Trophoblast cell (in vitro differentiated cells and primary cell): Measurements from ENCODE around the gene C17orf113.

Source experiments
- DNase-seq, 2 donors: peaks; one replicate each; pipeline ENCODE4 v3.0.0-alpha.2; 2016
- H2AFZ ChIP-seq: 2 replicates; pipeline ENCODE4 v1.6.1; 2013; ENCODE audit warnings: low read length, moderate library complexity, mild to moderate bottlenecking; ENCODE audit not compliant: insufficient read depth, poor library complexity
- H2AK5ac ChIP-seq: 2 replicates; pipeline ENCODE4 v1.6.1; 2013; ENCODE audit warnings: mild to moderate bottlenecking, low read length
- H2BK120ac ChIP-seq: 2 replicates; pipeline ENCODE4 v1.6.1; 2013; ENCODE audit warnings: low read length, mild to moderate bottlenecking, moderate library complexity; ENCODE audit not compliant: insufficient read depth, poor library complexity
- H2BK12ac ChIP-seq: 2 replicates; pipeline ENCODE4 v1.6.1; 2013; ENCODE audit warnings: mild to moderate bottlenecking, low read length, moderate library complexity
- H2BK5ac ChIP-seq: 2 replicates; pipeline ENCODE4 v1.6.1; 2013; ENCODE audit warnings: low read length, low read depth, moderate library complexity, mild to moderate bottlenecking; ENCODE audit not compliant: poor library complexity
- H3K14ac ChIP-seq: 2 replicates; pipeline ENCODE4 v1.6.1; 2013; ENCODE audit warnings: mild to moderate bottlenecking, low read length
- H3K18ac ChIP-seq: 2 replicates; pipeline ENCODE4 v1.6.1; 2013; ENCODE audit warnings: mild to moderate bottlenecking, low read length
- H3K23ac ChIP-seq: 2 replicates; pipeline ENCODE4 v1.6.1; 2013; ENCODE audit warnings: low read length
- H3K27ac ChIP-seq: 2 replicates; pipeline ENCODE4 v1.5.1; 2013; ENCODE audit warnings: low read depth, mild to moderate bottlenecking, inconsistent platforms, low read length, moderate library complexity
- H3K27me3 ChIP-seq: 2 replicates; pipeline ENCODE4 v1.6.1; 2013; ENCODE audit warnings: inconsistent platforms, mild to moderate bottlenecking, low read length, moderate library complexity; ENCODE audit not compliant: insufficient read depth
- H3K36me3 ChIP-seq, 2 experiments: 1 replicate in 1 of 2; 2 replicates in 1 of 2; pipeline ENCODE4 v1.6.1; 2013; ENCODE audit warnings: low read length in 2 of 2, mild to moderate bottlenecking in 2 of 2, moderate library complexity in 1 of 2; ENCODE audit not compliant: insufficient read depth in 2 of 2, control insufficient read depth in 1 of 2
- H3K4ac ChIP-seq: 2 replicates; pipeline ENCODE4 v1.6.1; 2013; ENCODE audit warnings: low read depth, mild to moderate bottlenecking, low read length, moderate library complexity
- H3K4me1 ChIP-seq, 2 experiments: 1 replicate in 1 of 2; 2 replicates in 1 of 2; pipeline ENCODE4 v1.6.1; 2013; ENCODE audit warnings: low read length in 2 of 2, mild to moderate bottlenecking in 2 of 2, moderate library complexity in 1 of 2; ENCODE audit not compliant: insufficient read depth in 2 of 2, control insufficient read depth in 1 of 2
- H3K4me2 ChIP-seq: 2 replicates; pipeline ENCODE4 v1.6.1; 2013; ENCODE audit warnings: inconsistent platforms, mild to moderate bottlenecking, low read length, moderate library complexity
- H3K4me3 ChIP-seq: 2 replicates; pipeline ENCODE4 v1.5.1; 2013; ENCODE audit warnings: mild to moderate bottlenecking, low read depth, low read length, inconsistent platforms
- H3K79me1 ChIP-seq: one replicate; pipeline ENCODE4 v1.6.1; 2013; ENCODE audit warnings: low read length
- H3K79me2 ChIP-seq: 2 replicates; pipeline ENCODE4 v1.6.1; 2013; ENCODE audit warnings: low read length, mild to moderate bottlenecking; ENCODE audit not compliant: control insufficient read depth, insufficient read depth, poor library complexity
- H3K9ac ChIP-seq: 2 replicates; pipeline ENCODE4 v1.6.1; 2013; ENCODE audit warnings: mild to moderate bottlenecking, low read length
- H3K9me3 ChIP-seq: 2 replicates; pipeline ENCODE4 v1.6.1; 2013; ENCODE audit warnings: low read depth, mild to moderate bottlenecking, control low read depth, inconsistent platforms, low read length; ENCODE audit not compliant: insufficient read depth
- H4K12ac ChIP-seq: 2 replicates; pipeline ENCODE4 v1.6.1; 2013; ENCODE audit warnings: low read depth, mild to moderate bottlenecking, low read length, moderate library complexity
- H4K8ac ChIP-seq: 2 replicates; pipeline ENCODE4 v1.6.1; 2013; ENCODE audit warnings: low read depth, mild to moderate bottlenecking, low read length, moderate library complexity
- H4K91ac ChIP-seq: one replicate; pipeline ENCODE4 v1.6.1; 2013; ENCODE audit warnings: low read depth, mild to moderate bottlenecking, low read length, moderate library complexity
- WGBS: extraction: QIAGEN DNeasy Blood & Tissue Kit; methylation state at CpG from one replicate; pipeline ENCODE4 v1.1.7; 2013; ENCODE audit warnings: missing lambda C conversion rate; ENCODE audit not compliant: insufficient read length, insufficient coverage; ENCODE audit errors: extremely low coverage; 5-methylcytosine and 5-hydroxymethylcytosine counted together

C17orf113 gene

DNA sequence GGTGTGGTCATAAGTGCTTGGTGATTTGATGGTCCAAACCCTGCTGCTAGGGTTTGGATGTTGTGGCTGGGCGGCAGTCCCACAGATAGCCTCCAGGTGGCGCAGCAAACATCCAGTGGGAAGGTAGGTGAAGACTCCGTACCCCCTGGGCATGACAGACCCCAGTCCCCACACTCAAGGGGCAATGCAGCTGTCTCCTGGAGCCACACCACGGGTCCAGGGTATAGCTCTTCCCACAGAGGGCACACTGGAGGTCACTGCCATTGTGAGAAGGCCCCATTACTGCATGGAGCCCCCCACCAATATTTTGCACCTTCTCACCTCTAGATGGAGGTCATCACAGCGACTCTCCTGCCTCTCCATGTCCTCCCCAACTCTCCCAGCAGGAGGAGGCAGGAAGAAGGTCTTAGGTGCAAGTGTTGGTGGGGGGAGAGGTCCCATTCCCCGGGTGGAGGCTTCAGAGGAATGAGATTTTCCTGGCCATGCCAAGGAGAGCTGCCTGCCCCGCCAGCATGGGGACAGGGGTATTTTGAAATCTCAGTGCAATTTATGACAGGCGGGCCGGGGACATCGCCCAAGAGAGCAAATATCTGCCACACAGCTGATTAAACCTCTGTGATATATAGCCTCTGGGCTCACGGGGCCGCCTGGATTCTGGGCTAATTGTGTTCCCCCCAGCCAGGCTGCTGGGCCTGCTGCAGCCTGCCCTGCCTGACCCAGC, 17.1 kb upstream of the C17orf113 start:
- Histone ChIP-seq H3K27ac (no peak overlapping the region), H2BK12ac (no peak overlapping the region), H4K8ac (no peak overlapping the region), H3K9ac (no peak overlapping the region), H2AFZ (no peak overlapping the region), H3K4ac (no peak overlapping the region), H2AK5ac (no peak overlapping the region), H3K4me3 (no peak overlapping the region), H3K36me3 (no peaks in the 10 kb centered on the region), H3K9me3 (no peaks in the 10 kb centered on the region), H3K18ac (no peak overlapping the region), H3K14ac (no peak overlapping the region), H4K91ac (no peak overlapping the region), H4K12ac (no peak overlapping the region), H3K4me2 (no peak overlapping the region), H2BK120ac (no peak overlapping the region), H3K27me3 (peaks cover 12% of the 10 kb centered on the region), H3K4me1 (no peaks in the 10 kb centered on the region), H3K79me2 (no peaks in the 10 kb centered on the region), H3K79me1 (no peaks in the 10 kb centered on the region), H2BK5ac (no peak overlapping the region), H3K23ac (no peak overlapping the region)
- WGBS, result no CpG with 5 or more reads among the region's 12 CpGs
- DNase-seq, result peak; percentile 50 to 82

DNA sequence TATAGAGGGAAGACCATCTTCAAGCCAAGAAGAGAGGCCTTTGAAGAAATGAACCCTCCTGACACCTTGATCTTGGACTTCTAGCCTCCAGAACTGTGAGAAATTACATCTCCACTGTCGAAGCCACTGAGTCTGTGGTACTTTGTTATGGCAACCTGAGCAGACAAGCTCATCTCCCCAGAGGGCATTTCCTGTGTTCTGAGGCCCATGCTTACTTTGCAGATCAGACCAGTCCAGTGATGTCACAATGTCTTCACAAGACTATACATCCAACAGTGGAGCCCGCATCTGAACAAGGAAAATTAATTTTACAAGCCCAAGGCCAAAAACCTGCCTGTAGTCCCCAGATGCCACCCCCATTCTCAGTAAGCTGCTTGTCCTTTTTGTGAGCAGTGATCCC, 14.8 kb upstream of the C17orf113 start:
- Histone ChIP-seq H3K9me3 (peaks cover 1% of the 10 kb centered on the region), H2BK5ac (no peak overlapping the region), H3K27ac (no peak overlapping the region), H3K4me1 (no peaks in the 10 kb centered on the region), H3K18ac (no peak overlapping the region), H3K27me3 (no peaks in the 10 kb centered on the region), H2BK12ac (no peak overlapping the region), H2BK120ac (no peak overlapping the region), H2AK5ac (no peak overlapping the region), H3K4me3 (no peak overlapping the region), H3K79me2 (no peaks in the 10 kb centered on the region), H3K14ac (no peak overlapping the region), H4K12ac (no peak overlapping the region), H3K4me2 (no peak overlapping the region), H3K23ac (no peak overlapping the region), H3K9ac (no peak overlapping the region), H4K91ac (no peak overlapping the region), H3K36me3 (no peaks in the 10 kb centered on the region), H3K79me1 (no peaks in the 10 kb centered on the region), H2AFZ (no peak overlapping the region), H3K4ac (no peak overlapping the region), H4K8ac (no peak overlapping the region)
- no CpG with 5 or more reads among the region's 2 CpGs for WGBS
- peak in 1 of 2 donors; percentile 52 for DNase-seq

DNA sequence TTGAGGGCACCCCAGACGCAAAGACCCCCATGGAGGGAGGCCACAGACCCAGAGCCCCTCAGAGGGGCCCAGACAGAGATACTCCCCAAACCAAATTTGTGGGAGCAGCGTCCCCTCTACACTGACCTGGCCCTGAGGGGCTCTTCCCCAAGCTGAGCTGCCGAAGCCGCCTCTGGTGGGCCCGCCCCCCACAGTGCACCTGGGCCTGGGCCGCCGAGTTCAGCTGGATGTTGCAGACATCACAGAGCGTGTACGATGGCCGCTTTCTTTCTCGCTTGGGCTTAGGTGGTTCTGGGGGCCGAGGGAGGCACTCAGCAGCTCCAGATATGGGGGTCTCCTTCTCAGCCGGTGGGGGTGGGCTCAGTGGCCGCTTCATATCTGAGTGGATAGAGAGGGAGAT, 12.3 kb upstream of the C17orf113 start:
- Histone ChIP-seq H3K18ac (no peak overlapping the region), H2BK120ac (no peak overlapping the region), H2BK12ac (no peak overlapping the region), H3K23ac (no peak overlapping the region), H4K8ac (no peak overlapping the region), H3K27me3 (no peaks in the 10 kb centered on the region), H3K79me2 (no peaks in the 10 kb centered on the region), H3K36me3 (no peaks in the 10 kb centered on the region), H3K4ac (no peak overlapping the region), H3K4me1 (no peaks in the 10 kb centered on the region), H3K9ac (no peak overlapping the region), H3K4me2 (no peak overlapping the region), H3K14ac (no peak overlapping the region), H4K12ac (no peak overlapping the region), H3K79me1 (no peaks in the 10 kb centered on the region), H4K91ac (no peak overlapping the region), H3K27ac (no peak overlapping the region), H3K9me3 (peaks cover 5% of the 10 kb centered on the region), H3K4me3 (no peak overlapping the region), H2AK5ac (no peak overlapping the region), H2AFZ (no peak overlapping the region), H2BK5ac (no peak overlapping the region)
- no CpG with 5 or more reads among the region's 14 CpGs for WGBS
- DNase-seq, result no peak

DNA sequence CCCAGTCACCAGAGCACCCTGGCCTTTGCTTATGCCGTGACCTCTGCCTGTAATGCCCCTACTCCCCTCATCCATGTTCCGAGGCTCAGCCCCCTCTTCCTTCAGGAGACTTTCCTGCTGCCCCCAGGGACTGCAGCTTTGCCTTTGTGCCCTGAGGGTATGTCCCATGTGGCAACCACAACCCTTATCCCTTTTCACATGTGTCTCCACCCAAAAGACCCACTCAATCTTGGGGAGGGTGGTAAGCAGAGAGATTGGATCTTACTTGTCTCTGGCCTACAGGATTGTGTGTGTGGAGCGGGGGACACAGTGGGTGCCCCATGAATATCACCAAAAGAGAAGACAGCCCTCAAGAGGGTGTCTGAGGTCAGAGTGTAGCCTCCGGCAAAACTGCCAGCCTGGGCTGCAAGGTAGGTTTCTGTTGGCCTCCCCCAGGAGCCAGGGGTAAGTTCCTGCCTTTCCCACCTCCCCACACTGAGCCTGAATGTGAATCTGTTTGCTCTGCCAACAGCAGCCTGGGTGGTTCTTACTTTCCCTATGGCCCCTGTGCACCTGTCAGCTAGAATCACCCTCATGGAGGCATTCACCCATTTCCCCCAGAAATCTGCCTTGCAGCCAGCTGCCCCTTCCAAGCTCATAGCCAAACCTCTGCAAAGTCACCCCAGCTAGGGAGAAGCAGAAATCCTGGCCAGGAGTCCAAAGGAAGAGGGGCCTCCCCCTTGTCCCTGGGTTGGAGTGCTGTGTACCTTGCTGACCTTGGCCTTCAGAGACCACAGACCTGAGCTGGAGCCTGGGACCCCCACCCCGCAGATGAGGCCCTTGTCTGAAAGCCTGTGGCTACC, 11.5 kb upstream of the C17orf113 start:
- Histone ChIP-seq H4K12ac (no peak overlapping the region), H2AFZ (no peak overlapping the region), H2BK5ac (no peak overlapping the region), H3K4me1 (no peaks in the 10 kb centered on the region), H3K79me1 (no peaks in the 10 kb centered on the region), H3K23ac (no peak overlapping the region), H3K27ac (no peak overlapping the region), H4K8ac (no peak overlapping the region), H3K79me2 (no peaks in the 10 kb centered on the region), H4K91ac (no peak overlapping the region), H2AK5ac (no peak overlapping the region), H3K36me3 (no peaks in the 10 kb centered on the region), H3K4ac (no peak overlapping the region), H3K4me3 (no peak overlapping the region), H3K9me3 (peaks cover 5% of the 10 kb centered on the region), H3K14ac (no peak overlapping the region), H3K4me2 (no peak overlapping the region), H2BK120ac (no peak overlapping the region), H2BK12ac (no peak overlapping the region), H3K9ac (no peak overlapping the region), H3K18ac (no peak overlapping the region), H3K27me3 (no peaks in the 10 kb centered on the region)
- DNase-seq, result peak in 1 of 2 donors; percentile 12
- WGBS, result no CpG with 5 or more reads among the region's 5 CpGs
